ENCODE results near the gene CDH4. TPM values are rescaled to one million over a fixed set of nuclear protein-coding genes. Genes with fewer than 3 reads are reported as not detected.

Gene CDH4
- total and polyA plus RNA-seq, 2 donors (not counting 3 experiments of a cell fraction or from before 2014, with no cell fraction given): 0.17 to 0.51 TPM

DNA sequence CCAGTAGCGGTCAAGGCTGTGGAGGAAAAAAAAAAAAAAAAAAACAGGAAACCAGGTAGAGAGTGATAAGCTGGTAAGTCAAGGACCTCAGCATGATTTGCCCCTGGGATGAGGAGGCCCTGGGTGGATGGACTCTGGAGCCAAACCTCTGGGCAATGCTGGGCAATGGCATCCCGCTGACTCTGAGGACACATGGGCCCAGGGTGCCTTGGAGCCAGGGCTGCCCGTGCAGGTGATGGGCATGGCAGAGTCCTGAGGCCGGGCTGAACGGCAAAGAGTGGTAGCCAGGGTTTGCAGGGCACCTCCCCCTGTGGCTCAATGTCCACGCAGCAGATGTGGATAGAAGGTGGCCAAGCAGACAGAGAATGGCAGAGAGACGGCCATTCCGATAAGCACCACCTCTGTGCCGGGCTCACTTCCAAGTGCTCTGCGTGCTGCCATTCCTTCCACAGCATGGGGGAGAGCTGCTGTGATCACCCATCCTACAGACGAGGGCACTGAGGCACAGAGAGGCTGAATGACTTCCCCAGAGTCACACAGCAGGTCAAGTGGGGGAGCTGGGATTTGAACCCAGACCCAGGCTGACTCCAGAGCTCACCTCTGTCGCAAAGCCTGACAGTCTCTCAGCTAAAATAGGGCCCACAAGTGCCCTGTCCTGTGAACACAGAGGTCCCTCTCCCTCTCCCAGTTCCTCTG is 353.9 kb downstream of the CDH4 start:
- no peaks in the 10 kb centered on the region for H3K27me3 ChIP-seq (ENCODE audit: control insufficient read depth in 2 of 2, insufficient read depth in 2 of 2, low read length in 2 of 2)
- intact Hi-C loops (cut with micrococcal nuclease): no loop called here
- dilution Hi-C loops (cut with MboI; ENCODE audit: extremely low pct_ligation_motif_present, low sequenced_read_pairs): no loop called here
- H3K4me3 ChIP-seq (replicated peaks in 1 of 3; ENCODE audit: insufficient read depth in 1 of 3, low read depth in 1 of 3, low read length in 3 of 3): no peak overlapping the region
- no peak for DNase-seq (ENCODE audit: low read depth, low spot score)
- no peaks in the 10 kb centered on the region for H3K79me2 ChIP-seq (ENCODE audit: control insufficient read depth, insufficient read depth, low read length)
- ChIA-PET POLR2A (no interaction called here), CTCF (no interaction called here)
- no peaks in the 10 kb centered on the region for H3K36me3 ChIP-seq (ENCODE audit: control insufficient read depth in 2 of 2, extremely low read depth in 1 of 2, insufficient read depth in 2 of 2, low read length in 2 of 2)
- no peak overlapping the region for H3K27ac ChIP-seq (ENCODE audit: insufficient read depth, low read depth, low read length)
- H3K9ac ChIP-seq (replicated peaks; ENCODE audit: extremely low read depth, insufficient read depth, low read length): no peak overlapping the region
- no TSS peak for BruUV-seq (replicated peaks)
- no peaks in the 10 kb centered on the region for H4K20me1 ChIP-seq (replicated peaks; ENCODE audit: control insufficient read depth, extremely low read depth, insufficient read depth, low read length)
- H3K4me1 ChIP-seq (ENCODE audit: control insufficient read depth, extremely low read depth, insufficient read depth, low read length): no peaks in the 10 kb centered on the region
- H3K9me3 ChIP-seq (replicated peaks; ENCODE audit: control insufficient read depth, insufficient read depth, low read length): peaks cover 18% of the 10 kb centered on the region
- no peak overlapping the region for H2AFZ ChIP-seq (ENCODE audit: low read depth, low read length)
- FAIRE-seq: no peak
- no peak for TF ChIP-seq MAX (IDR thresholded peaks at IDR 0.05; ENCODE audit: insufficient read depth, insufficient read length)
- TF ChIP-seq MYC (IDR thresholded peaks at IDR 0.05; ENCODE audit: low read depth, low read length): no peak
- no peak for TF ChIP-seq GATA2 (IDR thresholded peaks at IDR 0.05; ENCODE audit: insufficient read depth, insufficient read length, low read depth, low read length)
- no peak for TF ChIP-seq CTCF (IDR thresholded peaks at IDR 0.05; ENCODE audit: extremely low read depth in 1 of 2, insufficient read depth in 1 of 2, low read depth in 1 of 2, low read length in 2 of 2)
- no peak for TF ChIP-seq EZH2 (IDR thresholded peaks at IDR 0.05; ENCODE audit: borderline replicate concordance, low read depth, low read length, severe bottlenecking)
- TF ChIP-seq JUN (IDR thresholded peaks at IDR 0.05; ENCODE audit: borderline replicate concordance, insufficient read depth, insufficient read length, low read depth): no peak
- TF ChIP-seq FOS (IDR thresholded peaks at IDR 0.05; ENCODE audit: borderline replicate concordance, insufficient read depth, low read length): no peak
- TF ChIP-seq POLR2AphosphoS5 (IDR thresholded peaks at IDR 0.05; ENCODE audit: insufficient read depth, low read depth, low read length): no peak
- no peak for TF ChIP-seq POLR2A (IDR thresholded peaks at IDR 0.05; ENCODE audit: low read depth, low read length)
- H3K4me2 ChIP-seq (ENCODE audit: insufficient read depth, low read length): no peak overlapping the region
- H3K9me1 ChIP-seq (replicated peaks; ENCODE audit: control insufficient read depth, extremely low read depth, insufficient read depth, low read length): no peaks in the 10 kb centered on the region

All from endothelial cell of umbilical vein (primary cell).